Mammary microvascular endothelial cell (primary cell): ENCODE data around the gene GRP. TPM values are rescaled to one million over a fixed set of nuclear protein-coding genes. Genes with fewer than 3 reads are reported as not detected.

Source experiments
- total RNA-seq: library from RNA; depleted of rRNA; stranded (reverse); fragments of >200 nt; gene quantifications from 2 replicates; pipeline ENCODE4 v1.2.3, GENCODE V29; 2015

Gene GRP
- total RNA-seq = not detected in 2 replicates

GRCh38 chr18:59219672-59220163, at the start of gene GRP:
TSS of gene GRP (plus strand) at chr18:59220158. CDS start at chr18:59220266, 108 bp downstream.

GRCh38 chr18:59272891-59273758, 53.2 kb downstream of the GRP start, which contains the start of gene RAX:
TSS of gene RAX (minus strand) at chr18:59273454. CDS start at chr18:59273206, 248 bp downstream.

Other genes with a start within 250 kb of the GRP start
- 33.4 and 40.2 TPM in 2 replicates for gene SEC11C, start 80.3 kb upstream of the GRP start, total RNA-seq
- gene RAX, start 53.3 kb downstream of the GRP start, total RNA-seq = not detected in 2 replicates
- gene CPLX4, start 98.5 kb downstream of the GRP start, total RNA-seq = not detected in 2 replicates
- gene LMAN1, start 139.1 kb downstream of the GRP start, total RNA-seq = 101 and 109 TPM in 2 replicates